Prostate gland (tissue), 2 donors: ENCODE results near the gene ANHX.

ENCODE experiments used
- POLR2A ChIP-seq: fragments of 450-650 bp; IDR thresholded peaks from one replicate; pipeline ENCODE4 v1.6.1; 2016; ENCODE audit warnings: antibody characterized with exemption, mild to moderate bottlenecking
- POLR2AphosphoS5 ChIP-seq: sonication (generic); formaldehyde crosslinking; IDR thresholded peaks from one replicate; pipeline ENCODE4 v1.6.1; 2017; ENCODE audit warnings: antibody characterized with exemption
- TF ChIP-seq, protein P1 (sequence below), 4 experiments: fragments of 200-600 bp in 2 of 4; fragments of 450-650 bp in 2 of 4; sonication (generic) in 2 of 4; IDR thresholded peaks; 1 replicate in 3 of 4; 2 replicates in 1 of 4; pipeline ENCODE4 v1.5.1; 2016 to 2019; ENCODE audit warnings: antibody characterized with exemption in 4 of 4, mild to moderate bottlenecking in 2 of 4, moderate library complexity in 2 of 4

- TF ChIP-seq, protein P1, sequence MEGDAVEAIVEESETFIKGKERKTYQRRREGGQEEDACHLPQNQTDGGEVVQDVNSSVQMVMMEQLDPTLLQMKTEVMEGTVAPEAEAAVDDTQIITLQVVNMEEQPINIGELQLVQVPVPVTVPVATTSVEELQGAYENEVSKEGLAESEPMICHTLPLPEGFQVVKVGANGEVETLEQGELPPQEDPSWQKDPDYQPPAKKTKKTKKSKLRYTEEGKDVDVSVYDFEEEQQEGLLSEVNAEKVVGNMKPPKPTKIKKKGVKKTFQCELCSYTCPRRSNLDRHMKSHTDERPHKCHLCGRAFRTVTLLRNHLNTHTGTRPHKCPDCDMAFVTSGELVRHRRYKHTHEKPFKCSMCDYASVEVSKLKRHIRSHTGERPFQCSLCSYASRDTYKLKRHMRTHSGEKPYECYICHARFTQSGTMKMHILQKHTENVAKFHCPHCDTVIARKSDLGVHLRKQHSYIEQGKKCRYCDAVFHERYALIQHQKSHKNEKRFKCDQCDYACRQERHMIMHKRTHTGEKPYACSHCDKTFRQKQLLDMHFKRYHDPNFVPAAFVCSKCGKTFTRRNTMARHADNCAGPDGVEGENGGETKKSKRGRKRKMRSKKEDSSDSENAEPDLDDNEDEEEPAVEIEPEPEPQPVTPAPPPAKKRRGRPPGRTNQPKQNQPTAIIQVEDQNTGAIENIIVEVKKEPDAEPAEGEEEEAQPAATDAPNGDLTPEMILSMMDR (IDR thresholded peaks at IDR 0.05) = no peak
- TF ChIP-seq POLR2A = no peak
- TF ChIP-seq POLR2AphosphoS5 = no peak
Measured at GRCh38 chr12:133233993-133234564, 1.6 kb downstream of the ANHX start.
